ENCODE data around the gene LRRC47. TPM values are rescaled to one million over a fixed set of nuclear protein-coding genes. Genes with fewer than 3 reads are reported as not detected.

Gene LRRC47
- total and polyA plus RNA-seq, 7 donors = 44.3 to 126 (median 93.9) TPM

DNA sequence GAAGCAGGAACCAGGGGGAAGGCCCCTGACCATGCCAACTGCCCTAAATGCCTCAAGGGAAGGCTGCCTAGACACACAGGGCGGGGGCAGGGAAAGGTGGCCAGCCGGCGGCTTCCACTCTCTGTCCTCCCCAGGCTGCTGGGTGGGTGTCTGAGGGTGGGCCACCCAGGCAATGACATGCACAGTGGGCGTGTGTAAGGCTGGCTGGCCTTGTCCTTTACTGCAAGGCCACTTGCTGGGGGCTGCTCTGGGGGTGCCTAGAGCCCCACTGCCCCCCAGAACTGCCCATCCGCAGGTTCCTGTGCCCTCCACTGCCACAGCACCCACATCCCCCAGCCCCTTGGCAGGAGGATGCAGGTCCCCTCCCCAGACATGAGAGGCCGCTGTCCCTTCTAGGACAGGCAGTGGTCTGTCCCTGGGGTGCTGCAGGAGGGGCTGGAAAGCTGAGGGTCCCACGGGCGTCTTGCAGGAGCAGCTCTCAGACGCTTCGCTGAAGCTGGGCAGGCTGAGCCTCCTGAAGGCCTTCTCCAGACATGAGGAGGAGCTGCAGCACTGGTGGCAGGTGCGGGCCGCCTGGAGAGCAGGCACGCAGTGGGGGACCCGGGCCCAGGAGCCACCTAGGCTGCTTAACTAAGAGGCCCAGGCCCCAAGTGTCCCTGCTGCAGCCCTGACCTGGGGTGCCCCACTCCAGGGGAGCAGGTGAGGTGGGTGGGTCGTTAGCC lies 34.0 kb downstream of the LRRC47 start:
- DNase-seq (peak in 1 of 2 donors; percentile 44), ATAC-seq (no peak)
- Histone ChIP-seq H3K27ac (no peak overlapping the region), H3K9me3 (no peaks in the 10 kb centered on the region), H3K4me3 (no peak overlapping the region), H3K27me3 (ENCODE audit: insufficient read depth in 3 of 3, low read length in 2 of 3) (peaks cover 0 to 3% (median 0%) of the 10 kb centered on the region in 3 donors), H3K4me1 (peaks cover 6% of the 10 kb centered on the region), H3K36me3 (ENCODE audit: insufficient read depth in 1 of 2, low read depth in 1 of 2) (no peaks in the 10 kb centered on the region)
- 79 to 86% (median 81%) methylated on average over 15 of the region's 15 CpGs for WGBS, 3 donors
- intact Hi-C loops (cut with DNase I) = no loop called here
- TF ChIP-seq, protein P1, sequence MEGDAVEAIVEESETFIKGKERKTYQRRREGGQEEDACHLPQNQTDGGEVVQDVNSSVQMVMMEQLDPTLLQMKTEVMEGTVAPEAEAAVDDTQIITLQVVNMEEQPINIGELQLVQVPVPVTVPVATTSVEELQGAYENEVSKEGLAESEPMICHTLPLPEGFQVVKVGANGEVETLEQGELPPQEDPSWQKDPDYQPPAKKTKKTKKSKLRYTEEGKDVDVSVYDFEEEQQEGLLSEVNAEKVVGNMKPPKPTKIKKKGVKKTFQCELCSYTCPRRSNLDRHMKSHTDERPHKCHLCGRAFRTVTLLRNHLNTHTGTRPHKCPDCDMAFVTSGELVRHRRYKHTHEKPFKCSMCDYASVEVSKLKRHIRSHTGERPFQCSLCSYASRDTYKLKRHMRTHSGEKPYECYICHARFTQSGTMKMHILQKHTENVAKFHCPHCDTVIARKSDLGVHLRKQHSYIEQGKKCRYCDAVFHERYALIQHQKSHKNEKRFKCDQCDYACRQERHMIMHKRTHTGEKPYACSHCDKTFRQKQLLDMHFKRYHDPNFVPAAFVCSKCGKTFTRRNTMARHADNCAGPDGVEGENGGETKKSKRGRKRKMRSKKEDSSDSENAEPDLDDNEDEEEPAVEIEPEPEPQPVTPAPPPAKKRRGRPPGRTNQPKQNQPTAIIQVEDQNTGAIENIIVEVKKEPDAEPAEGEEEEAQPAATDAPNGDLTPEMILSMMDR (IDR thresholded peaks at IDR 0.05) = no peak

DNA sequence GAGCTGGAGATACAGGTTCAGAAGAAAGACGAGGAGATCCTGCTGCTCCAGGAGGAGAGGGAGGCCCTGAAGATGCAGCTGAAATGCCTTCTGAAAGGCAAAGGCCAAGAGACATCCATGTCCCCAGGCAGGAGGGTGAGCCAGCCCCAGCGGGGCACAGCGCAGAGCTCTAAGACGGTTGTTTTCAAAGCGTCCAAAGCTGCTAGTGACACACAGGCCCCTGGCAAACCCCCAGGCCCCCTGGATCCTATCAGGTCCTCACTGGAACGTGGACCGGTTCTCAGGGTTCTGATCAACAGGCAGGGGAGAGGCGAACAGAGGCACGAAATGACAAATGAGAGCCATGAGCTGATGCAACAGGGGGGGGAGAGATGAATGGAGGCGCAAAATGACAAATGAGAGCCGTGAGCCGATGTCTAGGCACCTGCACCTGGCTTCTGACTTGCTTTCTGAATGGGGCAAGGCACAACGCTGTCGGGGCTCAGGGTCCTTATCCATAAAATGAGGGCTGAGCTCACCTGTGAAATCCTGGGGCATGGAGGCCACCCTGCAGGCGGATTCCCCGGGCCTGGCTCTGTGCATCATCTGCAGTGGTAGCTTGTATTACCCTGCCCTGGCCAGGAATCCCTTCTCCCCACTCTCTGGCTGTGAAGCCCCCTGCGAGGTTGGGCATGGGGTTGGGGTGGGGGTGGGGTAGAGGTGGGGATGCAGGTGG lies 34.8 kb downstream of the LRRC47 start:
- peaks cover 0 to 3% (median 0%) of the 10 kb centered on the region in 3 donors for H3K27me3 ChIP-seq (ENCODE audit: insufficient read depth in 3 of 3, low read length in 2 of 3)
- no peak overlapping the region for H3K27ac ChIP-seq
- intact Hi-C loops (cut with DNase I) = no loop called here
- no peaks in the 10 kb centered on the region for H3K36me3 ChIP-seq (ENCODE audit: insufficient read depth in 1 of 2, low read depth in 1 of 2)
- H3K9me3 ChIP-seq = no peaks in the 10 kb centered on the region
- WGBS, 3 donors = 88 to 90% (median 89%) methylated on average over 17 of the region's 17 CpGs
- H3K4me1 ChIP-seq = peaks cover 6% of the 10 kb centered on the region
- H3K4me3 ChIP-seq = no peak overlapping the region
- TF ChIP-seq, protein P1 (IDR thresholded peaks at IDR 0.05) = no peak
- DNase-seq = no peak
- no peak for ATAC-seq

DNA sequence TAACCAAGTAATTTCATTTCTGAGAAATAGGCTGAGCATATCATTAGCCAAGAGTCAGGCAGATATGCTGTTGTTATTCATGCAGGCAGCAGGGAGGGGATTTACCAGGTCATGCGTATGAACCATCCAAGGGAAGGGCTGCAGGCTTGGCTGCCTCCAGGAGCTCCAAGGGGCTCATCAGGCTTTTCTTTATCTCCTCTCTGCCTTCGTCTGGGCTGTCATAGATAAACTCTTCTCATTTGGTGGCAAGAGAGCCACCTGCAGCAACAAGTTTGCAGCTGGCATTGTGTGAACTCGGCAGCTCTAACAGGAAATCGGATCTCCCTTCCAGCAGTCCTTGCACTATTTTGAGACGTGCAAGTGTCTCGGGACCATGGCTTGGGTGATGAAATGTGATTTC lies 36.5 kb downstream of the LRRC47 start:
- Histone ChIP-seq H3K27ac (no peak overlapping the region), H3K36me3 (ENCODE audit: insufficient read depth in 1 of 2, low read depth in 1 of 2) (no peaks in the 10 kb centered on the region), H3K4me3 (no peak overlapping the region), H3K27me3 (ENCODE audit: insufficient read depth in 3 of 3, low read length in 2 of 3) (peaks cover 0 to 3% (median 0%) of the 10 kb centered on the region in 3 donors), H3K4me1 (peaks cover 6% of the 10 kb centered on the region), H3K9me3 (no peaks in the 10 kb centered on the region)
- DNase-seq = no peak
- peak in 2 of 4 donors; percentile 30 to 39 for ATAC-seq
- intact Hi-C loops (cut with DNase I) = no loop called here
- 16 to 24% (median 21%) methylated on average over 6 of the region's 6 CpGs for WGBS, 3 donors
- TF ChIP-seq, protein P1 (IDR thresholded peaks at IDR 0.05) = no peak

DNA sequence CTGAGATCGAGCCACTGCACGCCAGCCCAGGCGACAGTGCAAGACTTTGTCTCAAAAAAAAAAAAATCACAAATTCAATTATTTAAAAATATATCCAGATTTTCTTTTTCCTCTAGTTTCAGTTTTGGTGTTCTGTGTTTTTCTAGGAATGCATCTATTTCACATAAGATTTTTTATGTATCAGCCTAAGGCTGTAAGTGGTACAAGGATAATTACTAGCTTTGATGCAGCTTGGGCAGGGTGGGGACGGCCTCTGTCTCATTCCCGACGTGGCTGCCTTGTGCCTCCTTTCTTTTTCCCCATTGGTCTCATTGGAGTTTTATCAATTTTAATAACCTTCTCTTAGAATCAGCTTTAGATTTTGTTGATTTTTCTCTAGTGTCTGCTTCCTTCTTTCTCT lies 37.1 kb downstream of the LRRC47 start:
- no peaks in the 10 kb centered on the region for H3K36me3 ChIP-seq (ENCODE audit: insufficient read depth in 1 of 2, low read depth in 1 of 2)
- peaks cover 6% of the 10 kb centered on the region for H3K4me1 ChIP-seq
- intact Hi-C loops (cut with DNase I) = no loop called here
- H3K27ac ChIP-seq = no peak overlapping the region
- ATAC-seq (no peak), DNase-seq (no peak)
- TF ChIP-seq, protein P1 (IDR thresholded peaks at IDR 0.05) = no peak
- H3K9me3 ChIP-seq = no peaks in the 10 kb centered on the region
- WGBS, 3 donors = 81 to 88% (median 82%) methylated on average over 6 of the region's 6 CpGs
- H3K4me3 ChIP-seq = no peak overlapping the region
- H3K27me3 ChIP-seq (ENCODE audit: insufficient read depth in 3 of 3, low read length in 2 of 3) = peaks cover 0 to 3% (median 0%) of the 10 kb centered on the region in 3 donors

Data from psoas muscle (tissue), 8 donors.